GM15510 (cell line): ENCODE data around the gene PIK3R5.
A peak's percentile ranks its signal among the peaks of the same experiment; 100 is the strongest.

Experiments used
- POLR2A ChIP-seq: IDR thresholded peaks from 3 replicates; pipeline ENCODE4 v1.6.1; 2011; ENCODE audit warnings: borderline replicate concordance; ENCODE audit not compliant: insufficient read length; ENCODE audit errors: extremely low read depth

Gene PIK3R5

GRCh38 chr17:8872036-8872704, 93.3 kb downstream of the PIK3R5 start:
- no peak for TF ChIP-seq POLR2A

GRCh38 chr17:8871081-8871581, 94.4 kb downstream of the PIK3R5 start:
- TF ChIP-seq POLR2A: no peak

- TF ChIP-seq POLR2A: no peak
Observed at GRCh38 chr17:8870406-8871040, 95.0 kb downstream of the PIK3R5 start.

GRCh38 chr17:8869114-8869815, 96.2 kb downstream of the PIK3R5 start:
- TF ChIP-seq POLR2A: no peak

GRCh38 chr17:8868529-8868951, 97.0 kb downstream of the PIK3R5 start:
- TF ChIP-seq POLR2A: no peak

GRCh38 chr17:8868092-8868491, 97.4 kb downstream of the PIK3R5 start:
- TF ChIP-seq POLR2A: no peak

- peak; percentile 83 for TF ChIP-seq POLR2A
Observed at GRCh38 chr17:8867361-8867981, 98.0 kb downstream of the PIK3R5 start, which contains the start of gene PIK3R6. Gene PIK3R6, minus strand, starts transcription at chr17:8867674. Its CDS starts 17,880 bp downstream, at chr17:8849794.

GRCh38 chr17:8865811-8866210, 99.7 kb downstream of the PIK3R5 start:
- TF ChIP-seq POLR2A: no peak

GRCh38 chr17:8865385-8865784, 100.1 kb downstream of the PIK3R5 start:
- no peak for TF ChIP-seq POLR2A

- TF ChIP-seq POLR2A: no peak
Observed at GRCh38 chr17:8862213-8863056, 103.1 kb downstream of the PIK3R5 start.

- no peak for TF ChIP-seq POLR2A
Observed at GRCh38 chr17:8861495-8862181, 103.9 kb downstream of the PIK3R5 start.

- TF ChIP-seq POLR2A: no peak
Observed at GRCh38 chr17:8859804-8860430, 105.6 kb downstream of the PIK3R5 start.
